Measurements from ENCODE around the gene SORCS2. TPM values are rescaled to one million over a fixed set of nuclear protein-coding genes. Genes with fewer than 3 reads are reported as not detected.

Gene SORCS2
- total RNA-seq, 3 donors from 2014 or later: 0.66 to 1.3 (median 0.80) TPM

DNA sequence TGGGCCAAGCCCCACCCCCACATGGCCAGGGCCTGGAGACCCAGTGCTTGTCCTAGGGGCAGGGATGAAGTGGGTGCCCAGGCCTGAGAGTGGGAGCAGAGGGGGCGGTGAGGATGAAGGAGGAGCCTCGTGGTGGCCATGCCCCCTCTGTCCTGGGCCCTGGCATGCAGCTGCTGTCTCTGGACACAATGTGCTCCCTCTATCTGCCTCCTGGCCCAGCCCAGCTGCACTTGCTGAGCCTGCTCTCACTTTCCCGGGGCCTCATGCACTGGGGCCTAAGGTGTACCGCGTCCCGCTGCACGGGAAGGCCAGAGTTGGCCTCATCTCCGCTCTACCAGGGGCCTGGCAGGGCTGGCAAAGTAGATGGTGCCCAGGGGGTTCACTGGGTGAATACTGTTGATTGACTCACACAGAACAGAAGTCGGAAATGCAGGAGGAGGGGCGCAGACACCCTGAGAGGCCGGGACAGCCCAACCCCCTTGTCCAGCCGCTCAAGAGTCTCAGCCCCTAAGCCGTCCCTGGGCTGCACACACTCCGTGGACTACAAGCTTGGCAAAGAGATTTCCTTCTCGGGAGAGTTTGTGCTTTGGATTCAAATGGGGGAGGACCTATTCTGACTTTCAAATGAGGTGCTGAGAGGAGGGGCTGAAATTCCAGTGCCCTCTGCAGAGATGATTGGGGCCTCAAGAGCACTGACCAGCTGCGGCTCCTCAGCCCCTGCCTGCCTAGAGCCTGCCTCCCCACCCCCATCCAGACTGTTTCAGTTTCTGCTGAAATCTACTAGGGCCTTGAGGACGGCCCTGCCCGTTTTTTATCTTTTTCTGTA, 130.0 kb downstream of the SORCS2 start:
- peaks cover 15 to 26% of the 10 kb centered on the region in 2 donors for H3K9me3 ChIP-seq
- H3K27ac ChIP-seq: no peak overlapping the region
- no peak for DNase-seq (ENCODE audit: low spot score in 2 of 2)
- no peaks in the 10 kb centered on the region for H3K4me1 ChIP-seq
- no peaks in the 10 kb centered on the region for H3K27me3 ChIP-seq
- intact Hi-C loops (cut with DNase I; ENCODE audit: low total_unique reads): no loop called here
- H3K36me3 ChIP-seq: no peaks in the 10 kb centered on the region
- H3K4me3 ChIP-seq: no peak overlapping the region
- TF ChIP-seq, protein P1, sequence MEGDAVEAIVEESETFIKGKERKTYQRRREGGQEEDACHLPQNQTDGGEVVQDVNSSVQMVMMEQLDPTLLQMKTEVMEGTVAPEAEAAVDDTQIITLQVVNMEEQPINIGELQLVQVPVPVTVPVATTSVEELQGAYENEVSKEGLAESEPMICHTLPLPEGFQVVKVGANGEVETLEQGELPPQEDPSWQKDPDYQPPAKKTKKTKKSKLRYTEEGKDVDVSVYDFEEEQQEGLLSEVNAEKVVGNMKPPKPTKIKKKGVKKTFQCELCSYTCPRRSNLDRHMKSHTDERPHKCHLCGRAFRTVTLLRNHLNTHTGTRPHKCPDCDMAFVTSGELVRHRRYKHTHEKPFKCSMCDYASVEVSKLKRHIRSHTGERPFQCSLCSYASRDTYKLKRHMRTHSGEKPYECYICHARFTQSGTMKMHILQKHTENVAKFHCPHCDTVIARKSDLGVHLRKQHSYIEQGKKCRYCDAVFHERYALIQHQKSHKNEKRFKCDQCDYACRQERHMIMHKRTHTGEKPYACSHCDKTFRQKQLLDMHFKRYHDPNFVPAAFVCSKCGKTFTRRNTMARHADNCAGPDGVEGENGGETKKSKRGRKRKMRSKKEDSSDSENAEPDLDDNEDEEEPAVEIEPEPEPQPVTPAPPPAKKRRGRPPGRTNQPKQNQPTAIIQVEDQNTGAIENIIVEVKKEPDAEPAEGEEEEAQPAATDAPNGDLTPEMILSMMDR (IDR thresholded peaks at IDR 0.05): no peak
- no peak for TF ChIP-seq POLR2A (IDR thresholded peaks at IDR 0.05)
- TF ChIP-seq POLR2AphosphoS5 (IDR thresholded peaks at IDR 0.05): no peak

DNA sequence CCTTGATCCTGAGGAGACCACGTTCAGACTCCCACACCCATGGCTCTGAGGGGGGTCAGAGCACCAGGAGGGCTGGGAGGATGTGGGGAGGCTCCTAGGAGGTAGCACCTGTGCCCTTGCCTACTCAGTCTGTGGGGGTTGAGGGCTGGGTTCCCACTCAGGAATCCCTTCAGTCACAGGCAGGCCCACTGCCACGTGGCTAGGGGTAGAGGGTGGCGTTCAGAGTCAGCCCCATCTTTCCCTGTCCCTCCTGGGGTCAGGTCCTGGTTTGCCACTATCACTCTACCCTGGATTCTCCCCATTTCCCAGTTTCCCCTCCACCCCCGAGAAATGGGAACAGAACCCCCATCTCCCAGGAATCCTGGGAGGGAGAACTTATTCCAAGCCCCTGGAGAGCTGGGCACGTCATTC, 131.1 kb downstream of the SORCS2 start:
- H3K27ac ChIP-seq: no peak overlapping the region
- intact Hi-C loops (cut with DNase I; ENCODE audit: low total_unique reads): no loop called here

DNA sequence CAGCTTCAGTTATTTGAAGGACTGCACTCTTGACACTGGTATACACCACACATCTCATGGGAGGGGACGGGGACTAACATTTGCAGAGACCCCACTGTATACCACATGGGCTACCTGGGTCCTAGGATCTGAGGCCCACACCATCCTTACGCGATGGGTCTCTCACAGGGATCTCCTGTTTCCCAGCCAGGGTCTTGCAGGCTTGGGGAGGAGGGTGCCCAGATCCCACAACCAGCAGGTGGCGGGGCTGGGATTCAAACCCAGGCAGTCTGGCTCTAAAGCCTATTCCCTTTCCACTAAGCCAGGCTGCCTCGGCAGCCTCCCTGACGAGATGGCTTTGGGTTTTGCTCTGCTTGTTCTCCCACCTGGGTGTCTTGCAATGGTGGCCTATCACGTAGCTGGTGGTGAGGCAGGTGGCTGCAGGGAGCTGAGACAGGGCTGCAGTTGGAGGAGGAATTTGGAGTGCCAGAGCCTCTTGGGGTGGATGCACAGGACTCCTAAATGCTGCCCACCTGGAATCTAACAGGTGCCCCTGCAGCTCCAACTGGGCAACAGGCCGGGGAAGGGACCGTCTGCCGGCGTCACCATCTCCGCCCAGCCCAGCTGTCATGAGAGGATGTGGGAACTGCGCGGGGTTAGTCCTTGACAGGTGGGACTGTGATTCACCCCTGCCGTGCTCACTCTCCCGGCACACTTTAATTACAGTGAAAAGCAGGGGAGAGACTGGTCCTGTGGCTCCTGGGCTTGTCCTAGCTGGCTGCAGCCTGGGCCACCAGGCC, 131.7 kb downstream of the SORCS2 start:
- TF ChIP-seq, protein P1 (IDR thresholded peaks at IDR 0.05): no peak
- TF ChIP-seq POLR2A (IDR thresholded peaks at IDR 0.05): no peak
- no peak for TF ChIP-seq POLR2AphosphoS5 (IDR thresholded peaks at IDR 0.05)
- Histone ChIP-seq H3K27me3 (no peaks in the 10 kb centered on the region), H3K4me3 (no peak overlapping the region), H3K9me3 (peaks cover 9 to 13% of the 10 kb centered on the region in 2 donors), H3K27ac (no peak overlapping the region), H3K36me3 (no peaks in the 10 kb centered on the region), H3K4me1 (no peaks in the 10 kb centered on the region)
- DNase-seq (ENCODE audit: low spot score in 2 of 2): no peak
- intact Hi-C loops (cut with DNase I; ENCODE audit: low total_unique reads): no loop called here

More for the DNA sequence above, 131.1 kb downstream of the SORCS2 start:
- TF ChIP-seq POLR2A (IDR thresholded peaks at IDR 0.05) (no peak), POLR2AphosphoS5 (IDR thresholded peaks at IDR 0.05) (no peak)
- TF ChIP-seq, protein P1 (IDR thresholded peaks at IDR 0.05): no peak
- no peaks in the 10 kb centered on the region for H3K36me3 ChIP-seq
- H3K27me3 ChIP-seq: no peaks in the 10 kb centered on the region
- peaks cover 10 to 19% of the 10 kb centered on the region in 2 donors for H3K9me3 ChIP-seq
- H3K4me1 ChIP-seq: no peaks in the 10 kb centered on the region
- no peak overlapping the region for H3K4me3 ChIP-seq
- DNase-seq (ENCODE audit: low spot score in 2 of 2): no peak

DNA sequence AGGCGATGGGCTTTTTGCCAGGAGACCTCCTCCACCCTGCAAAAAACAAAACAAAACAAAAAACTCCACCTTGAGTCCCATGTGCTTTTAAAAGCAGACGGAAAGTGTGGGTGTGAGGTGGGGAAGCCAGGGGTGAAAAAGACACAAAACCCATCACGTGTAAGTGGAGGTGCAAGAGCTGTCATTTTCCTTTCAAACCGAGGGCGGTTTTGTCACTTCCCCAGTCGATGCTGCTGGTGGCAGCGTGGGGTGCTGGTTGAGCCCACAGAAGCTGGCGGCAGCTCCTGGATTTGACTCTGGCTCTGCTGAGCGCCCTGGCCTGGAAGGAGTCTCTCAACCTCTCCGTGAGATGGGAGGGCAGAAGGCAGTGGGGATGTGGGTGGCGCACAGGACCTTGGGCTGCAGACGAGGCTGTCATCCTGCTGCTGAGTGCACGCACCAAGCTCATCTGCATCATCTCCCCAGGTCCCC, 132.3 kb downstream of the SORCS2 start:
- Histone ChIP-seq H3K27me3 (no peaks in the 10 kb centered on the region), H3K36me3 (no peaks in the 10 kb centered on the region), H3K9me3 (peaks cover 5 to 7% of the 10 kb centered on the region in 2 donors), H3K27ac (no peak overlapping the region), H3K4me1 (no peaks in the 10 kb centered on the region), H3K4me3 (no peak overlapping the region)
- intact Hi-C loops (cut with DNase I; ENCODE audit: low total_unique reads): no loop called here
- TF ChIP-seq POLR2A (IDR thresholded peaks at IDR 0.05) (no peak), POLR2AphosphoS5 (IDR thresholded peaks at IDR 0.05) (no peak)
- TF ChIP-seq, protein P1 (IDR thresholded peaks at IDR 0.05): no peak
- no peak for DNase-seq (ENCODE audit: low spot score in 2 of 2)

DNA sequence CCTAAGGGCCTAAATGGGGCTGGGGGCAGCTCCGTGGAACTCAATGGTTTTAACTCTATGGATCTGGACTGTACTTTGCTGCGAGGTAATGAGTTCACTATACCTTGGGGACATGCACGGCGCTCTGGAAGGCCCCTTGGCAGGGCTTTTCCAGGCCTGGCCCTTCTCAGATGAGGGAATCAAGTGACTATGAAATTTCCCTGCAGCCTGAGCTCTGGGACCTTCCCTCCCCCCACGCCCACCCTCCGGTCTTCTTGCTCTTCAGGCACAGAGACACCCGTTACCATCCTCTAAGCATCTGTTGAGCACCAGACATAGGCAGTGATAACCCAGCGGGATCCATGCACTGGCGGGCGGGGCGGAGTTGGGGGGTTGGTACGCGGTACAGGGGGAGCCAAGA, 133.2 kb downstream of the SORCS2 start:
- no peak for DNase-seq (ENCODE audit: low spot score in 2 of 2)
- no peaks in the 10 kb centered on the region for H3K36me3 ChIP-seq
- no peak overlapping the region for H3K4me3 ChIP-seq
- no peak overlapping the region for H3K27ac ChIP-seq
- H3K27me3 ChIP-seq: no peaks in the 10 kb centered on the region
- intact Hi-C loops (cut with DNase I; ENCODE audit: low total_unique reads): no loop called here
- H3K9me3 ChIP-seq: no peaks in the 10 kb centered on the region
- no peaks in the 10 kb centered on the region for H3K4me1 ChIP-seq
- TF ChIP-seq POLR2AphosphoS5 (IDR thresholded peaks at IDR 0.05): no peak
- TF ChIP-seq, protein P1 (IDR thresholded peaks at IDR 0.05): no peak
- TF ChIP-seq POLR2A (IDR thresholded peaks at IDR 0.05): no peak

All from breast epithelium (tissue), 4 donors.